ENCODE data around the gene ATP5PO. TPM values are rescaled to one million over a fixed set of nuclear protein-coding genes. Genes with fewer than 3 reads are reported as not detected.

ATP5PO gene
- total and polyA plus RNA-seq, 2 of the 13 experiments (the other 11 are each of a cell fraction or from before 2014, with no cell fraction given), result 256 to 297 TPM

- Histone ChIP-seq H3K27ac (ENCODE audit: extremely low read length, insufficient read depth, low read length) (no peak overlapping the region), H3K9me3 (ENCODE audit: low read length) (no peaks in the 10 kb centered on the region), H3K79me2 (ENCODE audit: insufficient read depth, low read length) (no peaks in the 10 kb centered on the region), H3K4me2 (ENCODE audit: low read depth, low read length) (no peak overlapping the region), H4K20me1 (ENCODE audit: insufficient read depth, low read length) (no peaks in the 10 kb centered on the region), H3K9ac (ENCODE audit: insufficient read depth, low read depth, low read length) (no peak overlapping the region), H3K4me3 (replicated peaks in 1 of 3; ENCODE audit: insufficient read depth in 1 of 3, low read depth in 2 of 3, low read length in 3 of 3) (no peak overlapping the region), H3K4me1 (ENCODE audit: insufficient read depth, low read length) (no peaks in the 10 kb centered on the region), H2AFZ (ENCODE audit: low read length) (no peak overlapping the region), H3K27me3 (ENCODE audit: control insufficient read depth in 1 of 2, insufficient read depth in 2 of 2, low read length in 2 of 2) (peaks cover 0 to 21% of the 10 kb centered on the region in 2 experiments; a peak in 2 of 5 replicates), H3K36me3 (replicated peaks in 1 of 2; ENCODE audit: control insufficient read depth in 1 of 2, insufficient read depth in 2 of 2, low read length in 2 of 2) (no peaks in the 10 kb centered on the region)
- WGBS (ENCODE audit: low lambda C conversion rate), result 69% methylated on average over 8 of the region's 9 CpGs
- BruUV-seq (replicated peaks), result no TSS peak
- ATAC-seq (no peak), DNase-seq (ENCODE audit: low spot score) (no peak), FAIRE-seq (no peak)
- in situ Hi-C loops (cut with HindIII; ENCODE audit: extremely low pct_ligation_motif_present, low pct_unique_long_range_greater_than_20kb), result no loop called here
- intact Hi-C loops (cut with micrococcal nuclease; ENCODE audit: unreplicated experiment), result no loop called here
- ChIA-PET CTCF (ENCODE audit: low intra/inter-chr PET ratio, low total read pairs) (no interaction called here), POLR2A (no interaction called here)
- no peak for TF ChIP-seq ISL2 (CRISPR knock-in tag; IDR thresholded peaks at IDR 0.05)
- no peak for TF ChIP-seq DDIT3 (CRISPR knock-in tag; IDR thresholded peaks at IDR 0.05)
Observed at GRCh38 chr21:33865176-33865575, 50.4 kb downstream of the ATP5PO start.

GRCh38 chr21:33864150-33864549 is 51.5 kb downstream of the ATP5PO start:
- 10% methylated on average over 1 of the region's 1 CpG for WGBS (ENCODE audit: low lambda C conversion rate)
- ATAC-seq (no peak), FAIRE-seq (no peak), DNase-seq (ENCODE audit: low spot score) (no peak)
- Histone ChIP-seq H3K4me2 (ENCODE audit: low read depth, low read length) (no peak overlapping the region), H4K20me1 (ENCODE audit: insufficient read depth, low read length) (no peaks in the 10 kb centered on the region), H3K9me3 (ENCODE audit: low read length) (no peaks in the 10 kb centered on the region), H3K36me3 (replicated peaks in 1 of 2; ENCODE audit: control insufficient read depth in 1 of 2, insufficient read depth in 2 of 2, low read length in 2 of 2) (no peaks in the 10 kb centered on the region), H3K9ac (ENCODE audit: insufficient read depth, low read depth, low read length) (no peak overlapping the region), H2AFZ (ENCODE audit: low read length) (no peak overlapping the region), H3K79me2 (ENCODE audit: insufficient read depth, low read length) (no peaks in the 10 kb centered on the region), H3K27me3 (ENCODE audit: control insufficient read depth in 1 of 2, insufficient read depth in 2 of 2, low read length in 2 of 2) (peaks cover 0 to 21% of the 10 kb centered on the region in 2 experiments; a peak in 2 of 5 replicates), H3K4me3 (replicated peaks in 1 of 3; ENCODE audit: insufficient read depth in 1 of 3, low read depth in 2 of 3, low read length in 3 of 3) (no peak overlapping the region), H3K4me1 (ENCODE audit: insufficient read depth, low read length) (no peaks in the 10 kb centered on the region), H3K27ac (ENCODE audit: extremely low read length, insufficient read depth, low read length) (no peak overlapping the region)
- CTCF ChIA-PET (ENCODE audit: low intra/inter-chr PET ratio, low total read pairs), result no interaction called here
- POLR2A ChIA-PET, result no interaction called here
- in situ Hi-C loops (cut with HindIII; ENCODE audit: extremely low pct_ligation_motif_present, low pct_unique_long_range_greater_than_20kb), result no loop called here
- no TSS peak for BruUV-seq (replicated peaks)
- intact Hi-C loops (cut with micrococcal nuclease; ENCODE audit: unreplicated experiment), result no loop called here
- TF ChIP-seq RFX1 (IDR thresholded peaks at IDR 0.05) (no peak), MXD3 (CRISPR knock-in tag; IDR thresholded peaks at IDR 0.05) (no peak), ZMAT5 (CRISPR knock-in tag; IDR thresholded peaks at IDR 0.05; ENCODE audit: borderline replicate concordance, low read depth) (no peak), GABPA (IDR thresholded peaks at IDR 0.05; ENCODE audit: low read depth, low read length) (no peak), GABPA (CRISPR knock-in tag; IDR thresholded peaks at IDR 0.05; ENCODE audit: low read depth) (no peak), ZNF713 (CRISPR knock-in tag; IDR thresholded peaks at IDR 0.05) (no peak), GTF3A (CRISPR knock-in tag; conservative IDR thresholded peaks at IDR 0.05) (no peak), ZNF367 (CRISPR knock-in tag; IDR thresholded peaks at IDR 0.05; ENCODE audit: borderline replicate concordance) (no peak), SALL2 (CRISPR knock-in tag; IDR thresholded peaks at IDR 0.05) (no peak), MZF1 (CRISPR knock-in tag; IDR thresholded peaks at IDR 0.05; ENCODE audit: borderline replicate concordance) (no peak), HNF4A (CRISPR knock-in tag; IDR thresholded peaks at IDR 0.05) (no peak), ZSCAN31 (CRISPR knock-in tag; IDR thresholded peaks at IDR 0.05; ENCODE audit: low read depth) (no peak), PRDM15 (CRISPR knock-in tag; IDR thresholded peaks at IDR 0.05) (no peak), PPARG (CRISPR knock-in tag; conservative IDR thresholded peaks at IDR 0.05) (no peak), FOXJ3 (CRISPR knock-in tag; IDR thresholded peaks at IDR 0.05; ENCODE audit: borderline replicate concordance) (no peak)
